ENCODE data around the gene TMEM214. TPM values are rescaled to one million over a fixed set of nuclear protein-coding genes. Genes with fewer than 3 reads are reported as not detected.

The TMEM214 gene
- total and polyA plus RNA-seq, 4 experiments from 2014 or later: 25.6 to 99.8 (median 65.9) TPM

GRCh38 chr2:27065128-27065527 is 32.4 kb downstream of the TMEM214 start:
- Mint-ChIP-seq H3K36me3 (peaks cover 35 to 58% of the 10 kb centered on the region in 2 donors), H3K4me1 (peaks cover 25 to 42% (median 39%) of the 10 kb centered on the region in 4 donors)
- CTCF ChIA-PET (ENCODE audit: partially characterized antibody): interaction anchor here (1.1 to 1.4 kb wide), 3 partner anchors 12 to 16 kb away, joined by 4 to 5 read pairs (median 4); partner anchors contain the start of gene AGBL5

GRCh38 chr2:27067385-27067784 is 34.6 kb downstream of the TMEM214 start:
- ChIA-PET POLR2A (ENCODE audit: partially characterized antibody) (interaction anchor here (0.9 to 18.9 kb wide), 3 partner anchors 12 to 67 kb away, joined by 4 to 402 read pairs (median 187); partner anchors contain the start of genes AGBL5, KHK and PREB), CTCF (ENCODE audit: partially characterized antibody) (interaction anchor here (1.8 to 2.8 kb wide), 2 partner anchors 15 to 17 kb away, joined by 4 to 8 read pairs; partner anchors contain the start of gene AGBL5)
- peaks cover 30% of the 10 kb centered on the region for H3K4me1 ChIP-seq (ENCODE audit: insufficient read depth, low read length)
- no peak overlapping the region for H3K4me3 Mint-ChIP-seq
- peaks cover 30 to 60% (median 53%) of the 10 kb centered on the region in 4 donors for H3K4me1 Mint-ChIP-seq
- H3K27ac ChIP-seq (ENCODE audit: low read depth, low read length): no peak overlapping the region
- H3K9me3 Mint-ChIP-seq: no peaks in the 10 kb centered on the region
- no peaks in the 10 kb centered on the region for H3K27me3 Mint-ChIP-seq
- H3K9me3 ChIP-seq (ENCODE audit: control insufficient read depth in 1 of 2, low read length in 2 of 2): no peaks in the 10 kb centered on the region
- intact Hi-C loops (cut with micrococcal nuclease): no loop called here
- peaks cover 34 to 63% of the 10 kb centered on the region in 2 donors for H3K36me3 Mint-ChIP-seq
- H3K36me3 ChIP-seq (ENCODE audit: insufficient read depth, low read length): peaks cover 26% of the 10 kb centered on the region
- peak overlapping the region in 1 of 7 donors; percentile 18 for H3K27ac Mint-ChIP-seq
- DNase-seq: no peak
- H3K27me3 ChIP-seq (ENCODE audit: insufficient read depth, low read length): no peaks in the 10 kb centered on the region
- H3K4me3 ChIP-seq (ENCODE audit: low read length in 2 of 2): no peak overlapping the region

More at GRCh38 chr2:27065128-27065527, 32.4 kb downstream of the TMEM214 start:
- no peak overlapping the region for H3K4me3 ChIP-seq (ENCODE audit: low read length in 2 of 2)
- H3K27ac ChIP-seq (ENCODE audit: low read depth, low read length): no peak overlapping the region
- no peak overlapping the region for H3K4me3 Mint-ChIP-seq
- H3K4me1 ChIP-seq (ENCODE audit: insufficient read depth, low read length): peaks cover 16% of the 10 kb centered on the region
- peaks cover 26% of the 10 kb centered on the region for H3K36me3 ChIP-seq (ENCODE audit: insufficient read depth, low read length)
- intact Hi-C loops (cut with micrococcal nuclease): no loop called here
- no peak for DNase-seq
- peak overlapping the region in 2 of 7 donors; percentile 33 to 88 for H3K27ac Mint-ChIP-seq
- H3K9me3 ChIP-seq (ENCODE audit: control insufficient read depth in 1 of 2, low read length in 2 of 2): no peaks in the 10 kb centered on the region
- H3K9me3 Mint-ChIP-seq: no peaks in the 10 kb centered on the region
- H3K27me3 ChIP-seq (ENCODE audit: insufficient read depth, low read length): no peaks in the 10 kb centered on the region
- POLR2A ChIA-PET (ENCODE audit: partially characterized antibody): interaction anchor here (1.4 to 8.1 kb wide), 5 partner anchors 8 to 20 kb away, joined by 4 to 53 read pairs (median 5); partner anchors contain the start of gene AGBL5
- H3K27me3 Mint-ChIP-seq: no peaks in the 10 kb centered on the region

- ChIA-PET CTCF (ENCODE audit: partially characterized antibody) (interaction anchor here (1.1 to 2.8 kb wide), 3 partner anchors 17 to 19 kb away, joined by 3 to 8 read pairs (median 4); partner anchors contain the start of genes AGBL5 and KHK), POLR2A (ENCODE audit: partially characterized antibody) (interaction anchor here (8.9 to 18.9 kb wide), 2 partner anchors 14 kb away, joined by 187 to 402 read pairs; partner anchors contain the start of genes AGBL5 and KHK)
- Histone ChIP-seq H3K4me3 (ENCODE audit: low read length in 2 of 2) (no peak overlapping the region), H3K27ac (ENCODE audit: low read depth, low read length) (peak overlapping the region; percentile 95), H3K36me3 (ENCODE audit: insufficient read depth, low read length) (peaks cover 26% of the 10 kb centered on the region), H3K4me1 (ENCODE audit: insufficient read depth, low read length) (peaks cover 46% of the 10 kb centered on the region), H3K9me3 (ENCODE audit: control insufficient read depth in 1 of 2, low read length in 2 of 2) (no peaks in the 10 kb centered on the region), H3K27me3 (ENCODE audit: insufficient read depth, low read length) (no peaks in the 10 kb centered on the region)
- Mint-ChIP-seq H3K4me3 (peak overlapping the region in 7 of 8 donors; percentile 6 to 97 (median 36)), H3K27me3 (no peaks in the 10 kb centered on the region), H3K27ac (peak overlapping the region in 6 of 7 donors; percentile 20 to 96 (median 78)), H3K36me3 (peaks cover 24 to 47% of the 10 kb centered on the region in 2 donors), H3K9me3 (no peaks in the 10 kb centered on the region), H3K4me1 (peaks cover 31 to 71% (median 60%) of the 10 kb centered on the region in 4 donors)
- intact Hi-C loops (cut with micrococcal nuclease): no loop called here
- DNase-seq: no peak
Measured at GRCh38 chr2:27069436-27069835, 36.7 kb downstream of the TMEM214 start.

GRCh38 chr2:27069961-27070618 is 37.3 kb downstream of the TMEM214 start:
- H3K27ac Mint-ChIP-seq: peak overlapping the region; percentile 93 to 99 (median 98)
- CTCF ChIA-PET (ENCODE audit: partially characterized antibody): interaction anchor here (1.8 to 5.7 kb wide), 3 partner anchors 14 to 19 kb away, joined by 4 to 46 read pairs (median 8); partner anchors contain the start of genes AGBL5 and KHK
- POLR2A ChIA-PET (ENCODE audit: partially characterized antibody): interaction anchor here (1.4 to 18.9 kb wide), 4 partner anchors 14 to 287 kb away, joined by 3 to 402 read pairs (median 102); partner anchors contain the start of genes AGBL5, GTF3C2, KHK and TMEM214

GRCh38 chr2:27070653-27071276 is 38.0 kb downstream of the TMEM214 start:
- Mint-ChIP-seq H3K36me3 (peaks cover 24 to 38% of the 10 kb centered on the region in 2 donors), H3K27me3 (no peaks in the 10 kb centered on the region), H3K4me1 (peaks cover 41 to 82% (median 69%) of the 10 kb centered on the region in 4 donors), H3K4me3 (peak overlapping the region; percentile 92 to 98 (median 97)), H3K27ac (peak overlapping the region; percentile 93 to 99 (median 98)), H3K9me3 (no peaks in the 10 kb centered on the region)
- peak overlapping the region; percentile 95 to 97 for H3K4me3 ChIP-seq (ENCODE audit: low read length in 2 of 2)
- peaks cover 26% of the 10 kb centered on the region for H3K36me3 ChIP-seq (ENCODE audit: insufficient read depth, low read length)
- H3K27me3 ChIP-seq (ENCODE audit: insufficient read depth, low read length): no peaks in the 10 kb centered on the region
- H3K9me3 ChIP-seq (ENCODE audit: control insufficient read depth in 1 of 2, low read length in 2 of 2): no peaks in the 10 kb centered on the region
- intact Hi-C loops (cut with micrococcal nuclease): loop anchor here (1.0 to 2.0 kb wide), 4 partner anchors 11 to 38 kb away; partner anchors contain the start of genes AGBL5, KHK and TMEM214
- peak overlapping the region; percentile 95 for H3K27ac ChIP-seq (ENCODE audit: low read depth, low read length)
- POLR2A ChIA-PET (ENCODE audit: partially characterized antibody): interaction anchor here (0.7 to 18.9 kb wide), 12 partner anchors 8 to 357 kb away, joined by 3 to 402 read pairs (median 4); partner anchors contain the start of genes AGBL5, ATRAID, GTF3C2 and KHK
- DNase-seq: no peak
- CTCF ChIA-PET (ENCODE audit: partially characterized antibody): interaction anchor here (1.0 to 5.7 kb wide), 4 partner anchors 14 to 299 kb away, joined by 3 to 46 read pairs (median 9); partner anchors contain the start of genes AGBL5 and KHK
- peaks cover 59% of the 10 kb centered on the region for H3K4me1 ChIP-seq (ENCODE audit: insufficient read depth, low read length)

More at GRCh38 chr2:27069961-27070618, 37.3 kb downstream of the TMEM214 start:
- Histone ChIP-seq H3K27me3 (ENCODE audit: insufficient read depth, low read length) (no peaks in the 10 kb centered on the region), H3K9me3 (ENCODE audit: control insufficient read depth in 1 of 2, low read length in 2 of 2) (no peaks in the 10 kb centered on the region), H3K27ac (ENCODE audit: low read depth, low read length) (peak overlapping the region; percentile 95), H3K4me1 (ENCODE audit: insufficient read depth, low read length) (peaks cover 52% of the 10 kb centered on the region), H3K36me3 (ENCODE audit: insufficient read depth, low read length) (peaks cover 26% of the 10 kb centered on the region), H3K4me3 (ENCODE audit: low read length in 2 of 2) (no peak overlapping the region)
- no peaks in the 10 kb centered on the region for H3K27me3 Mint-ChIP-seq
- peaks cover 24 to 44% of the 10 kb centered on the region in 2 donors for H3K36me3 Mint-ChIP-seq
- intact Hi-C loops (cut with micrococcal nuclease): loop anchor here (2.0 kb wide), 1 partner anchor 37 kb away; the partner anchor contains the start of gene TMEM214
- no peaks in the 10 kb centered on the region for H3K9me3 Mint-ChIP-seq
- peak overlapping the region; percentile 47 to 98 (median 97) for H3K4me3 Mint-ChIP-seq
- DNase-seq: no peak
- H3K4me1 Mint-ChIP-seq: peaks cover 37 to 78% (median 66%) of the 10 kb centered on the region in 4 donors

- Histone ChIP-seq H3K27ac (ENCODE audit: low read depth, low read length) (peak within 1 kb of the TSS; percentile 95), H3K27me3 (ENCODE audit: insufficient read depth, low read length) (no peaks in the 10 kb centered on the region), H3K4me1 (ENCODE audit: insufficient read depth, low read length) (peaks cover 62% of the 10 kb centered on the region), H3K9me3 (ENCODE audit: control insufficient read depth in 1 of 2, low read length in 2 of 2) (no peaks in the 10 kb centered on the region), H3K4me3 (ENCODE audit: low read length in 2 of 2) (peak within 1 kb of the TSS; percentile 95 to 97), H3K36me3 (ENCODE audit: insufficient read depth, low read length) (peaks cover 26% of the 10 kb centered on the region)
- Mint-ChIP-seq H3K9me3 (no peaks in the 10 kb centered on the region), H3K27me3 (no peaks in the 10 kb centered on the region), H3K4me3 (peak within 1 kb of the TSS; percentile 92 to 98 (median 97)), H3K4me1 (peaks cover 44 to 86% (median 70%) of the 10 kb centered on the region in 4 donors), H3K36me3 (peaks cover 20 to 35% of the 10 kb centered on the region in 2 donors), H3K27ac (peak within 1 kb of the TSS; percentile 93 to 99 (median 98))
- DNase-seq: peak; percentile 87 to 91 (median 89)
- CTCF ChIA-PET (ENCODE audit: partially characterized antibody): interaction anchor here (1.0 to 5.7 kb wide), 4 partner anchors 13 to 298 kb away, joined by 3 to 46 read pairs (median 9); partner anchors contain the start of genes AGBL5 and KHK
- POLR2A ChIA-PET (ENCODE audit: partially characterized antibody): interaction anchor here (0.7 to 18.9 kb wide), 16 partner anchors 9 to 357 kb away, joined by 3 to 402 read pairs (median 4); partner anchors contain the start of genes AGBL5, ATRAID, GTF3C2 and KHK
- intact Hi-C loops (cut with micrococcal nuclease): loop anchor here (1.0 to 2.0 kb wide), 4 partner anchors 10 to 39 kb away; partner anchors contain the start of genes AGBL5, KHK and TMEM214
Measured at GRCh38 chr2:27071277-27071989, 38.7 kb downstream of the TMEM214 start, which contains the start of gene OST4. Gene OST4 (minus strand): TSS chr2:27071654.
